Stimulated activated CD4-positive, alpha-beta T cell treated with anti-CD3 and anti-CD28 coated beads, Interleukin-2, amount 100 ng/mL, for 24 hours (primary cell): ENCODE measurements around the gene PLXNB1.
A peak's percentile ranks its signal among the peaks of the same experiment; 100 is the strongest.

Experiments
- DNase-seq, 2 donors: peaks; one replicate each; pipeline ENCODE4 v3.0.0-alpha.2; 2020

PLXNB1 gene

GRCh38 chr3:48418651-48419050 is 11.2 kb downstream of the PLXNB1 start:
- no peak for DNase-seq

DNA sequence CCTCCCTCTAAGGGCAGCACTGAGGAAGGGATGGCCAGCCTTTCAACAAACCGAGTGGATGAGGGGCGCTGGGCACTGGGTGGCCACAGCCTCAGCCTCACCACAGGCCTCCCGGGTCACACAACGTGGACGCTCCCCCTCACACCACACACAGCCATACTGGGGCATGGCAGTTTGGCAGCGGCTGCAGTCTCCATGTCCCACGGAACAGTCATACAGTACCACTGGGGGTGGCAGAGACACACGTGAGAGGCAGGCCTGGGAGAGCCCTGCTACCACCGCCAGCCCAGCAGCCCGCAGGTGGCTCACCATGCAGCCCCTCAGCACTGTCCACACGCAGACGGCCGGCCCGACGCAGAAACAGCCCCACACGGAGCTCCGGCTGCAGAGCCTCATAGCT is 11.7 kb downstream of the PLXNB1 start:
- no peak for DNase-seq

DNA sequence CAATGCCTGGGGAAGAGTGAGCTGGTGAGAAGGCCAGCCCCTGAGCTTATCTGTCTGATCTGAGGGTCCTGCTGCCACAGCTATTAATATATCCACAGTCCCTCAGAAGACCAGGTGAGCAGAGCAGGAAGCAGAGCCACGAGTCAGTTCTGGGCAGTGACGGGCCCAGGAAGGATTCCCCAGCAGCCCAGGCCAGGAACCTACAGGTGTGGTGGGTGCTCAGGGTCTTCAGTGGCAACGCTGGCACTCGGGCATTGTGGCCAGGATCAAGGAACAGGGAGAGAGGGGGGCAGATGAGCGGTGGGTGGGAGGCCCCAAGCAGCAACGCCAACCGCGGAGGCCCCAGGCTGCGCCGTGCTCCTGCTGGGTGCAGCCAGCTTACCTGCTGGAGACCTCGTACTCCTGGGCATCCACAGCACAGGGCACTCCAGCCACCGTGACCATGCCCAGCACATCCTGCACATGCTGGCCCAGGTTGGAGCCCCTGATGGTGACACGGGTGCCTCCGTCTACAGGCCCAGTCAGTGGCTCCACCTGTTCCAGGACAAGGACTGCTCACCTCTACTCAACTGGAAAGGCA is 12.3 kb downstream of the PLXNB1 start:
- no peak for DNase-seq

GRCh38 chr3:48416546-48416945 is 13.3 kb downstream of the PLXNB1 start:
- DNase-seq = no peak

GRCh38 chr3:48416091-48416505 is 13.8 kb downstream of the PLXNB1 start:
- DNase-seq = no peak

GRCh38 chr3:48415251-48415953 is 14.5 kb downstream of the PLXNB1 start:
- no peak for DNase-seq

GRCh38 chr3:48414376-48415250 is 15.3 kb downstream of the PLXNB1 start:
- no peak for DNase-seq

GRCh38 chr3:48413611-48414010 is 16.3 kb downstream of the PLXNB1 start:
- no peak for DNase-seq

GRCh38 chr3:48413086-48413485 is 16.8 kb downstream of the PLXNB1 start:
- no peak for DNase-seq

DNA sequence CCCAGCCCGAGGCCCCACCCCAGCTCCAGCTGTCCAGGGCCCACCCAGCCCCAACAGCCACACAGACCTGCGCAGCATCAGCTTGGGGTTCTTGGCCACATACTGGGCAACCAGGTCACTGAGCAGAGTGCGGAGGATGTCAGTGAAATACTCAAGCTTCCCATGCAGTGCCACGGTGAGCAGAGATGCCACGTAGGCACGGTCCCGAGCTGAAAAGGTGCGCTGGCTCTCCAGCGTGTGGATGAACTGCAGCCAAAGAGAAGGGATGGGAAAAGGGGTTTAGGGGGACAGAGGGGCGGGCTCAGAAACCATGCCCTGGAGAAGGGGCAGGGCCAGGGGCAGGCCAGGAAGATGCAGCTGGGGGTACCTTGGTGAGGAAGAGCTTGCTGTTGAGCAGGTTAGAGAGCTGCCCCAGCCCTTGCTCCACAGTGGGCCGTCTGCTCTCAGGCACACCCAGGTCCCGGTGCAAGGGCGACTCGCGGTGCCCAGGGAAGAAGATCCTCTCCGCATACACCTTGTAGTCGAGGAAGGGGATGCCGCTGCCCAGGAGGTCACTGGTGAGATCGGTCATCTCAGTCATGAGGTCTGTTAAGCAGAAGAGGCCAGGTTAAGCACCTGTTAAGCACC is 17.4 kb downstream of the PLXNB1 start:
- no peak for DNase-seq

DNA sequence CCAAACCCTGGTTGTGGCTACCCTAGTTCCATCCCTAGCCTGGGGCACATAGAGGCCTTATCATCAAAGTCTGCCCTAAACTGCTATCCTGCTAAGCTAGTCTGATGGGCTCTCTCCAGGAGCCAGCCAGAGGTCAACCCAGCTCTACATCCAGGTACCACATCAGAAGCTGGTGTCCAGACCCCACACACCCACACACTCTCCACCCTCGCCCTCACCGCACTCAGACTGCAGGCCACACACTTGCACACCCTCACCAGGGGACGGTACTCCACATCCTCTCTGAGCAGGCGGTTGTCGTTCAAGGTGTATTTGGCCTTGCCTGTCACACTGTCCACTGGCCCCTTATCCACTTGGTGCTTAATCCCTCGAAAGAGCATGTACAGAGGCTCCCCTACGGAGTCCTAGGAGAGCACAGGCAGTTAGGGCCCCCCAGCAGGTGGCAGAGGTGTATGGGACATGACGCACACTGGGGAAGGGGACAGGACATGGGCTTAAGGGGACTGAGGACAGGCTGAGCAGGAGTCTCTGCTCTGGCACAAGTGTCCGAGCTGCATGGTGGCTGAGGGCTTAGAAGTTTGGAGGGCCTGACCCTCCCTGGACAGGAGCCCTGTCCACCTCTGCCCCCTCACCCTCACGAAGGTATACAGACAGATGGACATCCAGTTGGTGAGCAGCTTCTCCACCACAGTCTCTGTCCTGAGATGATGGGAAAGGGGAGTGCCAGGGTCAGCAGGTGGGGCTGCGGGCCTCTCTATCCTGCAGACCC is 18.1 kb downstream of the PLXNB1 start:
- DNase-seq = no peak

DNA sequence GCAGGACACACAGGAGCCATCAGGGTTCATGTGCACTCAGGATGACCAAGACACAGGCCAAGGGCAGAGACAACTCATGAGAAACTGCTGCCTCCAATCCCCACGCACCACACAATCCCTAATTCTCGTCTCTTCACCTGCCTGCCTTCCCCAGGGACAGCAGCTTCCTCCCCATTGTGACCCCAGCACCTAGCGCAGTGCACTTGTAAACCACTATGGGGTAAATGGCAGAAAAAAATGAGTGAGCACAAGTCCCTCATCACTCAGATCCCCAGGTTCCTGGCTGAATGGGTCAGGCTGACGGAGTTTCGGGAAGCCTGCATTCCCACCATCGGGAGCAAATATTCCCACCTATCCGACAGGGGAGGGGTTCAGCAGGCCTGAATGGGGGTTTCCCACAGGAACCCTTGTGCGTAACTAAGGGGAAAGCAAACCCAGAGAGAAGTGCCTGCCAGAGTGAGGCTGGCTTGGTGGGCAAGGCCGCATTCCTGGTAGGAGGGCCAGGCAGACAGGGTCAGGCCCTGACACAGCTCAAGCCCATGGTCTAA is 18.8 kb downstream of the PLXNB1 start:
- DNase-seq = no peak

GRCh38 chr3:48410205-48411040 is 19.5 kb downstream of the PLXNB1 start:
- DNase-seq = no peak

DNA sequence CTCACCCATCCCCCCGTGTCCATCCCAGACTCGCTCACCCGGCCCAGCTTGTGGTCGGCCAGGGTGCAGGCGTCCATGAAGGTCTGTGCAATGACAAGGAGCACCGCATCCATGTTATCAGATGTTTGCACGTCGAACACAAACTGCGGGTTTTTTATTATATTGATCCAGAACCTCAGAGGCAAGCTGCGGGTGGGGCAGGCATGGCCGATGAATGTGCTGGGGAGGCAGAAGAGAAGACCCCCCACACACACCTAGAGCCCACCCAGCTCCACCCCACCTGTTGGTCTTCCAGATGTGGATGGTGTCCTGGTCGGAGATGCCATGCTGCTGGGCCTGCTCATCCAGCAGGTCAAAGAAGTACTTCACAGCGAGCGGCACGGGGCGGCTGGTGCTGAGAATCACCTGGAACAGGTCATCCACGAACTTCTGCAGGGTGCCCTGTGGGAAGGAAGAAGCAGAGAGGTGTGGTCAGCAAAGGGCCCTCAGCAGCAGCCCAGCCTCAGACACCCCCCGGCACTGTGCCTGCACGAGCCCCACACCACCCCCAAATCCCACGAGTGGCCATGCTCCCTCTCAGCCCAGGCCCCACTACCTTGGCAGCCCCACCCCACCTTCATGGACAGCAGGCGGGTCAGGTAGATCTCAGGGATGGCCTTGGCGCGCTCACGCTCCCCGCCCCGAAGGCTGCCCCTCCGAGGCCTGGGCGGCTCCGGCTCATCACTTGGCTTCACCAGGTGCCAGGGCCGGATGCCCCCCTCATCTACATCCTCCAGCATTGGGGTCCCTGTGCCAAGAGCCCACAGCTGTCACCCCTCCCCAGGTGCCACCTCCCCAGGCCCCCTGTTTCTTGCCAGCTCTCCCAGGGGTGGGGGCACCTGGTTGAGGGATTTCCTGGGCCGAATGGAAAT is 20.3 kb downstream of the PLXNB1 start:
- peak in 1 of 2 donors; percentile 8 for DNase-seq

DNA sequence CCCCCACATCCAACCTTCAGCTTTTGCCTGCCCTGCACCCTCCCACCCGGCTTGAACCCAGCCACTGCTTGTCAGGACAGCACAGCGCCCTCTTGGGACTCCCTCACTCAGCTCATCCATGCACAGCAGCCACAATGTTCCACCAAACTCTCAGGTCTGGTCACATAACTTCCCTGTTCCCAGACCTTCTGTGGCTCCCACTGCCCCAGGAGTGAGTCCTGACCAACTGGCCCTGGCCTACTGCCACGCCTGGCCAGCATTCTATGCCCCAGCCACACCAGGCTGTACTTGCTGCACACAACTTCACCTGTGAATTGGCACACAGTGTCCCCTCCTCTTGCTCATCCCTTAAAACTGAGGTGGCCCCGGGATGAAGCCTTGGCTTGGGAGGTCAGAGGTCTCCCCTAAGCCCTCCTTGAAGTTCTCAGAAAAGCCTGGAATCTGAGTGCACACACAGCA is 21.0 kb downstream of the PLXNB1 start:
- DNase-seq = peak in 1 of 2 donors; percentile 15

- DNase-seq = peak in 1 of 2 donors; percentile 11
Observed at GRCh38 chr3:48407542-48408099, 22.3 kb downstream of the PLXNB1 start.

DNA sequence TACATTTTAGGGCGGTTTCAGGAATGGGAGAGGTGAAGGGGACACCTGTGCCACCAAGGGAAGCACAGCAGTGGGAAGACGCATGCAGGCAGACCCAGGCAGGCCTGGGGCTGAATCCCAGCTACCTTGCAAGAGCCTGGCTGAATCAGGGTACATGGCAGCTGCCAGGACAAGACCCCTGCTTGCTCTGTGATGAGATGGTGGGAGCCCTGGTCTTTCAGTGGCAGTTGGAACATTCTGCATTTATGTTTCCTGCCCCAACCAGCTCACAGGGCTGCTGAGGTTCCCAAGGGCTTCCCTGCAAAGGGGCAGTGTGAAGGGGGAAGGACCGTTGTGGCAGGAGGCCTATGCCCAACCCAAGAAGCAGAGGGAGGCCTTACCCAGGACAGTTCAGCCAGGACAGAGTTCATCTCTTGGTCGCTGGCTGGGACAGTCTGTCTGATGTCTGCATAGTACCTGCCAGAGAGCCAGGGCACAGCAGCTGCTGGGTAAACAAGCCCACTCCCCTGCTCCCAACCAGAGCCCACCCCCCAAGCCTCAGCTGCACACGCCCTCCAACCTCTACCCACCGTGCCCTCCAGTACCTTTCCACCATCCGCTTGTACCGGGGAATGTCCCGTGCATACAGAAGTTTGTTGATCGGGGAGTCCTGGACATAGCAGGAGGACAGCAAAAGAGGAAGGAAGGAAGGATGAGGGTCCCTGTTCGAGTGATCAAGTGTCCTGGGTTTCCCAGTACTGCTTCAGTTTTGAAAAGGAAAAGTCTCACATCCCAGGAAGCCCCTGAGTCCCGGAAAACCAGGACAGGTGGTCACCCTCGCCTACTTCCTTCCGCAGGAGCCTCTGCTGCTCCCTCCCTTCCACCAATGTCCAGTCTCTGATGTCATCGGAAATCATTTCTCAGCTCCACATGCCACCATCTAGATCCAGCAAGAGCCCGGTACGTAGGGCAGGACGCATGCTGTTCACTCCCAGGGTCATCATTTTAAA is 23.1 kb downstream of the PLXNB1 start:
- peak in 1 of 2 donors; percentile 11 for DNase-seq

DNA sequence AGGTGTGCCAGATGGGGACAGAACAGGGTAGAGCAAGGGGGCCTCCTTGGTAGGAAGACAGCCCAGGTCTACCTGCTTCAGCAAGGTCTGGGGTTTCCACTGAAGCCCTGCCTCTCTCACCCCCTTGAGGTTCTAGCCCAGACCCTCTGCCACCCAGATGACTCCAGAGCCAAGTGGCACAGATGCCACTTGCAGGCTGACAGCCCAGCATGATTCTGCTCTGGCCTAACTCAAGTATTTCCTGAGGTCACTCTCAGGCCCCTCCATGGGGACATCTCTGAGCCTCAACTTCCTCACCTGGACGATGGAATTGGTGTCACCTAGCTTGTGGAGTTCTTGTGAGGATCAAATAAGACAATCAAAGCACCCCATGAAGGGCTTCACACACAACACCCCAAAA is 23.9 kb downstream of the PLXNB1 start:
- peak in 1 of 2 donors; percentile 9 for DNase-seq
